ENCODE data around the gene KIAA1217. TPM values are rescaled to one million over a fixed set of nuclear protein-coding genes. Genes with fewer than 3 reads are reported as not detected.
A peak's percentile ranks its signal among the peaks of the same experiment; 100 is the strongest.

KIAA1217 gene
- polyA plus RNA-seq, 1 donor = 114 TPM

DNA sequence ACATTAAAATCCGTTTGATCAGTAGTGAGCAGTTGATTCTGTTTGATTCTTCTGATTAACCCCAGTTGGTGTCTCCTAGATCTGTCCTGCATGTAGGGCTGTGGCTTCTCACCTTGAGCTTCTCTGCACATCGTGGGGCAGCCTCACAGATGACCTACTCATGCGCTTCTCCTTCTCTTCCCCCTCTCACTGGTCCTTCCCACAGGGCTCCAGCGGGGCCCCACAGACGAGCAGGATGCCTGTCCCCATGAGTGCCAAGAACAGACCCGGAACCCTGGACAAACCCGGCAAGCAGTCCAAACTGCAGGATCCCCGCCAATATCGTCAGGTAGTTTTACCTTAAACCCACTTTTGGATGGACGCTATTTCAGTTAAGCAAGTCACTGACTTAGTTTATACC is 335.8 kb downstream of the KIAA1217 start:
- no peak for DNase-seq

DNA sequence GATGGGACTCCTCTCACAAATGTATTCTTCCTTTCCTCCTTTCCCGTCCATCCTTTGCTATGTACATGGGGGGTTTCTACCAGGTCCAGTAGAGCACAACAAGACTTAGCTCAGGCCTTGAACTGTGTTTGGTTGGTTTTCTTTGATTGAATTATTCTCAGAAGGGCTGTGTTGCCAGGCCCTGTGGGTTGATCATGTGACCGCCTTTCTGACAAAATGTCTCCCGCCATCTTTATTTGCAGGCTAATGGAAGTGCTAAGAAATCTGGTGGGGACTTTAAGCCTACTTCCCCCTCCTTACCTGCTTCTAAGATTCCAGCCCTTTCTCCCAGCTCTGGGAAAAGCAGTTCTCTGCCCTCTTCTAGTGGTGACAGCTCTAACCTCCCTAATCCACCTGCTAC is 336.6 kb downstream of the KIAA1217 start:
- DNase-seq = no peak

DNA sequence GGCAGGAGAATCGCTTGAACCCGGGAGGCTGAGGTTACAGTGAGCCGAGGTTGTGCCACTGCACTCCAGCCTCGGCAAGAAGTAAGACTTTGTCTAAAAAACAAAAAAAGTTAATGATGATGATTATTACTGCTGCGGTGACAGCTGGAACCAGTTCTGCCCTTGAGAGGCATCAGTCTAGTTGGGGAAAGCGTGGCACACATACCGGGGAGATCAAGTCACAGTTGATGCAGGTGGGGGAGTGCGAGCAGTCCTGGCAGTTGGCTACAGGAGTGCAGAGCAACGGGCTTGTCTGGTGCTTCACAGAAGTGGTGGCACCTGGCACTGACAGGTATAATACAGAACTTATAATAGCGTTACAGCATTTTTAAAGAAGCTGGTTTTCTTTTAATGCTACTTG is 341.7 kb downstream of the KIAA1217 start:
- DNase-seq = no peak

DNA sequence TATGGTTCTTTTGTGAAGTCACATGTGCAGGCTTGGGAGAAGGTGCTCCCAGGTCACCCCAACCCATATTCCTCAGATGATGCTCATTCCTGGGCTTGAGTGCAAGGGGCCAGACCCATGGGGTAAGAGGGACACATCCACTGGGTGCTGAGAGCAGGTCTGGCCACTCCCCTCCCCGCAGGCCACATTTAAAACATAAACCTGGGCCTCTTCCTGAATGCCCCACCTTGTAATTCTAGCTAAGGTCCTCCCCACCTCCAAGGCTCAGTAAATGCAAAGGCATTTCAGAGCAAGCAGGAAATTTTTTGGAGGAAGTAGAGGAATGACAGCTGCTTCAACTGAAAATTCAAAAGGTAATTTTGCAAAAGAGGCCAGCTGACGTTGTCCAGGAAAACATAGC is 342.2 kb downstream of the KIAA1217 start:
- DNase-seq = no peak

DNA sequence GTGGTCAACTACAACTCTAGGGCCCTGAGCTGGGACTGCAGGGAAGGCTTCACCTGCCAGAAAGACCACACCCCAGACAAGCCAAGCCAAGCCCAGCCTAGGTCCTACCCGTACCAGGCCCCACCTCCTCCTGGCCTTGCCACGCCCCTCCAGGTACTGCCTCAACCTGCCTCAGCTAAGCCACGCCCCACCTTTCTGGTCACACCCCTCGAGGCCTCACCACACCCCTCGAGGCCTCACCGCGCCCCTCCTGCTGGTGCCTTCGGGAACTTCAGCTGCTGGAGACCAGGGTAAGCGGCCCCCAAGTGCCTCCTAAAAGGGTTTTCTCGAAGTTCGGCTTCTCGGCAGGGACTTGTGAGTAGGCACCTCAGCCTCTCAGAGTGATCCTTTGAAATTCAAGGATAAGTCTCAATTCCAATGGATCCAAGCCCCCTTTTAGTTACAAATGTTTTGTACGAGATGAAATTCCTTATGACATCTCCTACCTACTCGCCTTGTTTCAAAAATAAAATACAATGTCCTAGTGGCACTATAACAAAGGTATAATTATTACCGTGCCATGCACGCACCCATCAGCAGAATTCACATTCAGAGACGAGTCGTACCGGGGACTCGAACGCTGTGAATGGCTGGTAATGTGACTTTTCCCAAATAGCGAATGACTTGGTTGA is 343.5 kb downstream of the KIAA1217 start:
- DNase-seq = no peak

DNA sequence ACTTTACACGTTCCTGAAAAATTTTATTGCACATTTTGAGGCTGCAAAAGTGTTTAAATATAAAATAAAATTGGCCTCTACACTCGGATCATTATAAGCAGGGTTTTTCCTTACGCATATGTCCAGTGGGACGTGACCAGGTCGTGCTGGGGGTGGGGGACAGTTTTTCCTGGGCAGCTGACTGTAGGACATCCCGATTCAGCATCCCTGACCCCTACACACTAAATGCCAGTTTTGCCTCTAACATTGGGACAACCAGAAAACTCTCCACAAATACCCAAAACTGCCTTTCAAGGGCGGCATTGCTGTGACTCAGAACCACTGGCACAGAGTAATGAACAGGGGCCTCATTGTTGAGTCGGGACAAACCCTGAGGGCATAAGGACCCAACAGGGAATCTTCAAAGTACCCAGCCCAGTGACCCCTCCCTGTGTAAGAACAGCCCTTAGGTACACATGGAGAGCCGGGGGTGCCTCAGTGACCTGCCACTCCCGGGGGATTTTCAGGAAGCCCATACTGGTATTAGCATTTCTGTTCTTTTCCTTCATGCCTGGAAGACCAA is 344.2 kb downstream of the KIAA1217 start:
- DNase-seq = no peak

DNA sequence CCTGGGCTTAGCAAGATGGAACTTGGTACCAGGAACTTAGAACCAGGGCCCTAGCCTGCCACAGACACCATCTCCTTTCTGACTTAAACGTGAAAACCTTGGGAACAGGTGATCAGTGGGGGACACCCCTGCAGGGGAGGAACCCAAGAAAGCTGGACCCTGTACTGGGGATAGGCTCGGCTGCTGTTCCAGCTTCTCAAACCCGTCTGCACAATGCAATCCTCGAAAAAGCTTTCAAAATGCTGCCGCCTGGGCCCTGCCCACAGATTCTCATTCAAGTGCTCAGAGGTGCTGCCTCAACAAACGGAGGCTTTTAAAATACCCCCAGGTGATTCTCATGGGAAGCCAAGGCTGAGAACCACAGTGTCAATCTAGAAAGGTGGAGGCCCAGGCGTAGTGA is 345.1 kb downstream of the KIAA1217 start:
- no peak for DNase-seq

DNA sequence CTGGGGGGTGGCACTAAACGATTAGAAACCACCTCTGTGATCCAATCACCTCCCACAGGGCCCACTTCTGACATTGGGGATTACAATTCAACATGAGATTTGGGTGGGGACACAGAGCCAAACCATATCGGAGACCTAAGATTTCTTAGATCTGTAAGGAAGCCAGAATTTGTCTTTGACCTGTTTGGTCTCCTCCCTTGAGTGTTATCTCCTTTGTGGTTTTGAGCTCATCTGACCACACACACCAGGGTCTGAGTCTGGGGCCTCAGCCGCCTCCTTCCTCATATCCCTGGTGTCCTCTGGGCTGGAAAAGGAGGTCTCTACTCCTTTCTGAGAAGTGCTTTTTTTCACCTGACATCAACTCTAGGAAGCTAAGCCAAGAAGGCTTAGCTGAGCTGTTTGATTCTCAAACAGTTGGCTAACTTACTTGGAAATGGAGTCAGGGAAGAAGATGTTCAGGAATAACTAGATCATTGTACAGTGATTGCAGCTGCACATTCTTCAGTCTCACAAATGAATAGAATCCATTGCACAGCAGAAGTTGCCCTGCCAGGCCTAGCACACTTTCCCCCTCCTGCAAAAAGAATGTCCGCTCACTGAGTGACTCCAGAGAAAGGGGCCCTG is 347.3 kb downstream of the KIAA1217 start:
- DNase-seq = no peak

DNA sequence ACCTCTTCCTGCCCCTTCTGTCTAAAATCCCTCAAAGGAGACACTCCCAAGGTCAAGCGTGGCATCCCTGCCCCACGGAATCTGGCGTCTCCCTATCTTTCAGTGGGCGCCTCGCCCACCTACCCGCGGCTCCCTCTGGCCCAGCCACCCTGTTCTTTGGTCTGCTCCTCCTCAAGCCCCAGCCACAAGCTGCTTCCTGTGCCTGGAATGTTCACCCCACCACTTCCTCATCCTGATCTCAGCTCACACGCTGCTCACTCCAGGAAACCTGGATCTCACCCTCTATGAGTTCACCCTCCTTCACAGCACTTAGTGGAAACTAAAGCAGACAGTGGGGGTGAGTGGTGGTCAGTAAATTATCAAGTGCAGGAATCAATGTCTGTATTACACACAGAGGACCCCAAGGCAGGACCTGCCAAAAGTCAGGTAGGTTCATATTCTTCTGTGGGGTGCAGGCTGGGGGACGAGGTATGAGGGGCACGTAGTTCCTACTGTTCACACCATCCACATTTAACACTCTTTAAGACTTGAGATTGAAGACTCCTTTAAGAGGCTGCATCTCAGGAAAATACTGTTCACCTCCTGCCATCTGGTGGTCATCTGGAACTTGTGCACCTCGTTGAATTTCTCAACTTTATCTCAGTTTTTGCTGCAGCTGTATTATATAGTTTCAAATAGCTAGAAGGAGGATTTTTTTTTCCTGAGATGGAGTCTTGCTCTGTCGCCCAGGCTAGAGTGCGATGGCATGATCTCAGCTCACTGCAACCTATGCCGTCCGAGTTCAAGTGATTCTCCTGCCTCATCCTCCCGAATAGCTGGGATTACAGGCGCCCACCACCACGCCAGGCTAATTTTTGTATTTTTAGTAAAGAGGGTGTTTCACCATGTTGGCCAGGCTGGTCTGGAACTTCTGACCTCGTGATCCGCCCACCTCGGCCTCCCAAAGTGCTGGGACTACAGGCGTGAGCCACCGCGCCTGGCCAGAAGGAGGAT is 348.1 kb downstream of the KIAA1217 start:
- DNase-seq = peak; percentile 71

DNA sequence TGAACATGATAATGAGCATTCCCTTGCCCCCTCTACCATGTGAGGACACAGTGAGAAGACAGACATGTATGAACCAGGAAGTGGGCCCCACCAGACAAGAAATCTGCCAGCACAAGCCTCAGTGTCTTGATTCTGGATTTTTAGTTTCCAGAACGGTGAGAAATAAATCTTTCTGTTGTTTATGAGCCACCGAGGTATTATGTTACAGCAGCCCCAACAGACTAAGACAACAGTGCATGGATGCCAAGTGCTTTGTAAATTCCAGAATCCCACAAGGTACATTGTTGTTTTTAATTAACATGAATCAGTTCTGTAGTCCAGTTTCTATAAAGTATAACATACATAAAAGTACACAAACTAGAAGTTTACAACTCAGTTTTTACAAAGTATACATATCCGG is 352.5 kb downstream of the KIAA1217 start:
- peak; percentile 53 for DNase-seq

DNA sequence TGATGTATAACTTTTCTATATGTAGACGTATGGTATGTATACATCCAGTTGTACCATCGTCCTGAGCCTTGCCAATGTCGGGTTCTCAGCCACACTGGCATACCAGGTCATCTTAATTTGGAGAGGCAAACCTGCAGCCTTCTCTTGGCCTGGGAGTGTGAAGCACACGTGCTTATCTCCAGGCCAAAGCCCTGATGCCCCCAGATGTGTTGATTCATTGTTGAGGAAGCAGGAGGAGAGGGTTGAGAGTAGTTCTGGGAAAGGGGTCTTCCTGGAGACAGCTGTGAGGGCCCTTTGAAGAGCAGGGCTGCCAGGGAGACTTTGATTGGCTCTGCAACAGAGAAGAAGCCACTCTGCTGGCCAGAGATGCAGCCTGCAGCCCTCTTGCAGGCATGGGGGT is 359.1 kb downstream of the KIAA1217 start:
- no peak for DNase-seq

DNA sequence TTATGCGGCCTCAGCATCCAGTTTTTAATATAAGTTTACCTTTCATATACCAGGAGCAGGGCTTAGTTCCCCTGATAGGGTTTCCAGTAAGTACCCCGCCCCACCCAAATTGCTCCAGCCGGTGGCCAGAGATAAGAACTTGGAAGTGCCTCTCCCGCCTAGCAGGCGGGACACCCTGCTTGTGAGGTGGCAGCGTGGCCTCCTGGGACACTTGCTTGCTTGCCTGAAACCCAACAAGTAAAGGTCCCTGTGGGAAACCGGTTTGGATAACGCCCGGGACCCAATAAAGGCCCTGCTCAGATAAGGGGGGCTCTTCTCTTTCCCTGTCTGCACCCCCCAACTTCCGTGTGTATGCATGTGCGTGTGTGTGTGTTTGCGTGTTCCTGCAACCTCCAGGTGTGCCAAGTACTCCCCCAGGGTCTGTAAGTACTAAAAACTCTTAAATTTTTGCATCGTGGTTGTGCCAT is 360.4 kb downstream of the KIAA1217 start:
- no peak for DNase-seq

DNA sequence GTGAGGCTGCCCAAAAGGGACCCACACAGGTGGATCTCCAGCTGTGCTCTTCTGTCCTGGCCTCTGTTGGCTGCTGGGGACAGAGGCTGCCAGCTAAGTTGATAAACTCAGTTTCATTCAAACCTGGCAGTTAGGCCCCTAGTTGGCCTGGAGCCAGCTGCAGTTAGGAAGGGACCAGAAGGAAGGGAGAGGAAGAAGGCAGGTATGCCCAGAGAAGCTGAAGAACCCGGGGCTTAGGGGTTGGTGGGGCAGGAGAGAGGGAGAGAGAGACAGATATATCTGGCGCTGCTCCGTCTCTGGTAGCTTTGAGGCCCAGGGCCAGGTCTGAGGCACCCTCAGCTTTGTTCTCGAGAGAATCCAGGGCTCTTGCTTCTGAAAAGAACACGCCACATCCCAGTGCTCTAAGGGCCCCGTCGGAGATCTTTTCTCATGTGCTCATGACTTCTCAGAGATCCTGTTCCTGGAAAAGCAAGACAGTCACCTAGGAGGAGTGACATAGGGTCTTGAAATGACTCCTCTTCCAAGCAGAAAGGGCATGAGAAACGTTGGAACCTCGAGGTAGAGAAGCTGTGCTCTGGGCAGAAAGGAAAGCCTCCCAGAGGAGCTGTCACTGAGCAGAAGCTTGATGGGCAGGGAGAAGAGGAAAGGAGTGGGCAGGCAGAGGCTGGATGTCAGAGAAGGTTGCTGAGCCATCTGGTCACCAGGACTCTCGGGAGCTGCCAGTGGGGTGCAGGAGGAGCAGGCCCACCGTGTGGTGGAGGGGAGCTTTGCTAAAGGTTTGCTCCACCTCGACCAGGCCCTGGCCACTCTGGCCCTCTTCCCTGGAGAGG is 361.1 kb downstream of the KIAA1217 start:
- no peak for DNase-seq

DNA sequence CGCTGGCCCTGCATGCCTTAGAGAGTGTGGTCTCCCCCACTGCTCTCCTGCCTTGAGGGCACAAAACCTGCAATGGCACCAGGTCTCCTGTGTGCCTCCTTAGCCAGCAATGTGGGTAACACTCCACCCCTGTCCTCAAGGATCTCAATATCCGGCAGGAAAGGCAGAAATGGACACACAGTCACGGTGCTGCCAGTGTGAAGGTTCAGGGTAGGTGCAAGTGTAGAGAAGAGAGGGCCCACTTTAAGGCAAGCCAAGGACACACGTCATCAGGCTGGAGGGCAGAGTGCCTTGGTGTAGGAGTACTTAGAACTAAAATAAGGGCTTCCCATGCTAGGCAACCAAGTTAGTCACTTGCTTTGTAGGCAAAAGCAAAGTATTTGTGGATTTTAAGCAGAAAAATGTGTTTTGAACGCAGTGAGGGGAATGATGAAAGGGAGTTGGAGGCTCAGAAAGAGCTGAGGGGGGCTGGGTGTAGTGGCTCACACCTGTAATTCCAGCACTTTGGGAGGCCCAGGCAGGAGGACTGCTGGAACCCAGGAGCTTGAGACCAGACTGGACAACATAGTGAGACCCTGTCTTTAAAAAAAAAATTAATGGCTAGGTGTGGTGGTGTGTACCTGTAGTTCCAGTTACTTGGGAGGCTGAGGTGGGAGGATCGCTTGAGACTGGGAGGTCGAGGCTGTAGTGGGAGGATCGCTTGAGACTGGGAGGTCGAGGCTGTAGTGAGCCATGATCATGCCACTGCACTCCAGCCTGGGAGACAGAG is 361.9 kb downstream of the KIAA1217 start:
- no peak for DNase-seq

DNA sequence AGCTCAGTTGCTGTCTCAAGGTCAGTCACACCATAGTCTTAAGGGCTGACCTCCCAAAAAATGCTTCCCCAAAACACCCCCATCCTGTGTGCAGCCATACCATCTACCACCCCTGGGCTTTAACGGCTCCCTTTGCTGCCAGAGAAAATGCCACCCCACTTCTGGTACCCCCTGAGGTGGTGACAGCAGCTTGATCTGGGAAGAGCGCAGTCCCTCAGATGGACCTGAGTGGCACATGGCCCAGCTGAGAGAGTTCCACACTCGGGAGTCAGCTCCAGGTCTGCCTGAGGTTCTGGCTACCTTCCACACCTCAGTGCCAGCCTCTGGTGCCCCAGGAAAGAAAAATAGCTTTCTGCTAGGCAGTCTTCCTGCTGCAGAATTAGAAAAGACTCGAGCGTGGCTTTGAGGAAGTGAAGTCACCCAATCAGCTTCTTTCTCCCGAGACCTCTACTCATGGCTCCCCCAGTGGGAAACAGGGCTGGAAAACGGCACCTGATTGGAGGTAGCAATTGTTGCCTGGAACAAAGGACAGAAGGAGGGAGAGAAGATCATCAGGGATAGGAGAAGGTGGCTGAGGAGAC is 363.0 kb downstream of the KIAA1217 start:
- no peak for DNase-seq

DNA sequence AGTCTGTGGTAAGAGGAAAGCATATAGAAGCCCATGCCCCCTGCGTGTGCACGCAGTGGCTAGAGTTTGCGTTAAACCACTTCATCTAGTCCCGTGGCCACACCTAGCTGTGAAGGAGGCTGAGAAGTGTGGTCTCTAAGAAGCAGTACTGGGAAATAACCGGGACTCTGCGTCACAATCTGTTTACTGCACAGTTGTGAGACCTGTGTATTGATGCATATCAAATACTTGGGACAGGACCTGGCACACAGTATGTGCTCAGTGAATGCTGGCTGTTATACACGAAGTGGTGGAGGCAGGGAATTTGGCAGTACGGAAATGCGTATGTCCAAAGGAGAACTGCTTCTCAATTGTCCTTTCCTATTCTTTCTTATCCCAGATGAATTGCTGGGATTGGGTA is 365.2 kb downstream of the KIAA1217 start:
- DNase-seq = no peak

DNA sequence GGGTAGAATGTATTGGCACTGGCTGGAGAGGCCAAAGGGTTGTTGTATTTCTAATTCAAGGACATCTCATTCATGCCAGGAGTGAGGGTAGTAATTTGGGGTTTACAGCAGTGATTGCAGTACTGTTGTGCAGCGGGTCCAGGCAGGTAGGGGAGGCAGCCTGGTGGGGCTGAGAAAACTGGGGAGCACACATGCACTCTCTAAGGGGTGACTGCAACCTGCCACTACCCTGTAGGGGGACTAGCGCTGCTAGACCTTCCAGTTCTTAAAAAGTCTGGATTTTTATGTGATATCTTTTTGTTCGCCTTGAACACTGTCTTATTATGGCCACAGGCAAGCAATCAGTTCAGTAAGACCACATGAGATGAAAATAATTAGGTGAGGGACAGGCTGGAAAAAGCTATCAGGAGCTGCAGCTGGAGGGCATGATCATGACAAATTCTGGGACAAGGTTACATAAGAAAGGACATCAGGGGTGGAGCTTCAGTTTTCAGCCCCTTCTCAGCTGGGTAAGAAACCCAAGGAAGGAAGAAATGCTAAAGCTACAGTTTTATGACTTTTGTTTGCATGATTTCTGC is 365.7 kb downstream of the KIAA1217 start:
- no peak for DNase-seq

DNA sequence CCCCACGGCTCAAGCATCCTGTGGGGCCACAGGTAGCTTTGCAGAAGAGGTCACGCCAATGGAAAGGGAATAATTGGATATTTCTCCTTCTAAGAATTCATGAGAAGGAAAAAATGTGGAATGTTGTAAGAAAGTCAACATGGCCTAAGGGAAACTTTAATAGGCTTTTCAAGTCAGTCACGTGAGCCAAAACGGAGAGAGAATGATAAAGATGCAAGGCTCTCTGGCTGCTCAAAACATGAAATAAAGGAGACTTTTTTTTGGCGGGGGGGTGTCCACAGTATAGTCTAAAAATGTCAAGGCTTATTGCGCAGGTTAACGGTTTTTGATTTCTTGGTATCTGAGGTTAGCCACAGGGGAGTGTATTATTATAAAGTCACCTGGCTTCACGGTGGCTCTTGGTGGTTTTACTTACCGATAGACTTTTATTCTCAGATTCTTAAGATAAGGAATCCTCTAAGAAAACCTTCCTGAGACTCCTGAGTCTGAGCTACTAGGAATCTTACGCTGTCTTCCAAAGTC is 366.6 kb downstream of the KIAA1217 start:
- no peak for DNase-seq

DNA sequence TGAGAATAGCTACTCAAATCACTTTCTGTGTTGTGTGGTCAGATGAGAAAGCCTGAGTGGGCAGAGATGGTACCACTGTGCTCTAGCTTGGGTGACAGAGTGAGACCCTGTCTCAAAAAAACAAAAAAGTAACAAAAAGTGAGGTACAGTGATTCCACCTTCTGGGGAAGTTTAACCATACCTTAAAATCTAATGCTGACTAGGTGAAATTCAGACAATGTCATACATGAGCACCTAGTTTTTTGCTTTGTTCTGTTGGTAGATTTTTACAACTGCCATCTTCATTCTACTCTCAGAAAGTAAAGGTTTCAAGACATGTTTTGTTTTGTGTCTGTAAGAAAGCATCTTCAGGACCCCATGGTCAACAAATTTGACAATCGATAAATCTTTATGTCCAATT is 370.5 kb downstream of the KIAA1217 start:
- no peak for DNase-seq

DNA sequence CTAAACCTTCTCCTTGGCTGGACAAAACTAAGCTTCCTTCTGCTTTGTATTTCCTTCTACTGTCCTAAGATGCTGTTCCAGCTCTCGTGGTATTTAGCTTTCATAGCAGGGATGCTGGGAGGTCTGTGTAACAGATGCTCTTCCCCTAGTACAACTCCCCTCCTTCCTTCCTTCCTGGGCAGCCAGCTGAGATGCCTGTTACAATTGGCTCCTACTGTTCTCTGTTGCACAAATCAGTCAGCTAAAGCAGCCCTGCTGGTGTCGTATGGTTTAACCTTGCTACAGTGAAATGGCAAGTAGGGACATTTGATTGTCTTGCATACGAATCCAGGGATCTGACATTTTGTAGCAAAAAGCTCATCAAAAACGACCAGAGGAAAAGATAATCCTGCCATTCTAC is 371.0 kb downstream of the KIAA1217 start:
- DNase-seq = no peak
